GM21423 (cell line): ENCODE measurements around the gene ZSWIM9.
A peak's percentile ranks its signal among the peaks of the same experiment; 100 is the strongest.

Experiments
- ATAC-seq: cut with Tn5 transposase; IDR thresholded peaks from one replicate; pipeline ENCODE4 v1.9.1; 2021; ENCODE audit warnings: mild to moderate bottlenecking, moderate library complexity; ENCODE audit not compliant: unreplicated experiment

The ZSWIM9 gene

GRCh38 chr19:48169939-48170803 lies at the start of gene ZSWIM9, which contains the start of gene LIG1:
TSS of gene ZSWIM9 (plus strand) at chr19:48170680. CDS start at chr19:48171803, 1,123 bp downstream.
TSS of gene LIG1 (minus strand) at chr19:48170344. CDS start at chr19:48165566, 4,778 bp downstream.
- ATAC-seq, result peak; percentile 81

- ATAC-seq, result no peak
Observed at GRCh38 chr19:48121066-48121465, 49.4 kb upstream of the ZSWIM9 start.

- ATAC-seq, result no peak
Observed at GRCh38 chr19:48121909-48122371, 48.5 kb upstream of the ZSWIM9 start.

DNA sequence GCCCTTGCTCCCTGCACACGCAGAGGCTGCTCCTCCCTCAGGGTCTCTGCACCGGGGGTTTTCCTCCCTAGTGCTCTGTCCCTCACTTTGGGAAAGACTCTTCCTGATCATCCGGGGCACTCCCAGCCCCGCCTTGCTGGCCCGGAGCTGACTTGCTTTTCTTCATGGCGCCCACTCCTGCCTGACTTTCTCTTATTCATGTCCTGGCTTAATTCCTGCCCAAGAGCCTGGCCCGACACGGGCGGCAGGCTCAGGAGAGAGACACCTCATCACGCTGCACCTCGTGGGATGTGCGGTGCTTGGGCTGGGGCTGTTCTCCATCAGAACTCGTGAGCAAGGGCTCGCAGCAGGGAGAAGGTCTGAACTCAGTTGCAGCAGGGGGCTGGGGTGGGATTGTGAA lies 48.1 kb upstream of the ZSWIM9 start:
- no peak for ATAC-seq

DNA sequence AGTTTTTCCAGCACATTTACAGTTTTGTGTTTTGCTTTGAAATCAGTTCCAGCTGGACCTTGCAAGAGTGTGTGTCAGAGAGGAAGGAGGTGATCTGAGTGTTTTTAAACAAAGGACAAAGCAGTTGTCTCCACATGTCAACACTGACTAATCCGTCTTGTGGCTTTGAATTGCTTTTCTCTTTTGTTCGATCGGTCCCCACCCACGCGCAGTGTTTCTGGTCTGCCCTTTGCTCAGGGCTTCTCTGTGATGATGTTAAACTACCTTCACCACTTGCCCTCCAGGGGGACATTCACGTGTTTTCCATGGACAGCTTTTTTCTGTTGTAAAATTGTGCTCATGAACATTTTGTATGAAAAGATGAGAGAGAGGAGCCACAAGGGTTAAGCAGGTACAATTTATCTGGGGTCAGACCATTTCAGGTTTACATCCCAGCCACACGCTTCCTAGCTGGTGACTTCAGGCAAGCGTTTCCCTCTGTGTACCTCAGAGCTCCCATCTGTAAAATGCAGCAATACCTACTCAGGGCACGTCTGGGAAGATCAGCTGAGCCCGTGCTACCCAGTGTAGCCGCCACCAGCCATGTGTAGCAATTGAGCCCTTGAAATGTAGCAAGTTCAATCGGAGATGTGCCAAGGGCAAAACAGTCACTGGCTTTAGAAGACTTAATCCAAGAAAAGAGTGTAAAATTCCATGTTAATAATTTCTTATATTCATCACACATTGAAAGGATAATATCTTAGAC lies 46.4 kb upstream of the ZSWIM9 start:
- ATAC-seq, result no peak

- ATAC-seq, result no peak
Observed at GRCh38 chr19:48127561-48127960, 42.9 kb upstream of the ZSWIM9 start.

DNA sequence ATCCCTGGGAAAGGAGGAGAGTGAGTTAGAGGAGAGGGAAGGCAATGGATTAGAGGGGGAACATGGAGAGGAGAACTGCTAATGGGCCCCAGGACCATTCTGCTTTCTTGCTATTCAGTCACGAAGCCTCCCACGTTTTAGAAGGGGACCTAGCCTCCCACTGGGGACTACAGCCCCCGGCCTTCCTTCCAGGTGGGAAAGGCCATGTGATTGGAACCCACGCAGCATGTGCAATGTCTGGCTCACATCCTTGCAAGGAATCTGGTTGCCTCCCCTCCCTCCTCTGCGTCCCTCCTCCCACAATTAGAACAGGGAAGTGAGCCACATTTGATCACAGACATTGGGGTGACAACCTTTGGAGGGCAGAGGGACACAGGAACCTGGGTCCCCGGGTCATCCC lies 37.4 kb upstream of the ZSWIM9 start:
- ATAC-seq, result no peak

GRCh38 chr19:48135411-48135810 lies 35.1 kb upstream of the ZSWIM9 start:
- no peak for ATAC-seq

GRCh38 chr19:48136547-48136946 lies 33.9 kb upstream of the ZSWIM9 start:
- ATAC-seq, result no peak

- no peak for ATAC-seq
Observed at GRCh38 chr19:48137411-48137810, 33.1 kb upstream of the ZSWIM9 start.

DNA sequence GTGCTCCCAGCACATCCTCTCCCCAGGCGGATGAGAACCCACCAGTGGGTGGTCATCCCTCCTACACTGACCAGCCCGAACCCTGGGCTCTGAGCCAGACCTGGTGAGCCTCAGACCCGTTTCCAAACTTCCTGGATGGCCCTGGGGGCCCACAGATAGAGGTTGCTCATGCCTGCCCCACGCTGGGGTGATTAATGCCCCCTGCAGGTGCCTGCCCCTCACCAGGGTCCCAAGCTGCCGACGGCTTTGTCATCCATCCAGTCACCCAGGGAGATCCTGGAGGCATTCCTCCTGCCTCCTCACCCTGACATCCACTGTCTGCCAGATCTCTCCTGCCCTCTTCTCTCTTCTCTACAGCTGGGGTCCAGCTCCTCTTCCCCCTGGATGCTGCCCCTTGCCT lies 31.4 kb upstream of the ZSWIM9 start:
- no peak for ATAC-seq

- no peak for ATAC-seq
Observed at GRCh38 chr19:48147597-48148175, 22.8 kb upstream of the ZSWIM9 start.

DNA sequence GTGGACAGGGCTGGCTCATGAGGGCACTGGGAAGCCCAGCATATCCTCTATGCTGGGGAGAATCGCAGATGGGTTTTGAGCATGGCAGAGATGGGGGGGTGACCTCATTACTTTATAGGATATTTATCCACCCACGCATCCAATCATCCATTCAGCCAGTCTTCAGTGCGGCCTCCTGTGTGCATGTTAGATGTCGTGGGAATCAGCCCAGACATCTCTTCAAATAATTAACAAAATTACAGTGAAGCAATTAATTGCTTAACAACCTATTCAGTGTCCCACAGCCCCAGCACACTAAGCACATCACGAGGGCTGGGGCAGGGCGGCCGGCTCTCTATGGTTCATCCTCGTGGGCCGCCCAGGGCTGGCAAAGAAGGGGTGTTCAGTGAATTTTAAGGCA lies 21.9 kb upstream of the ZSWIM9 start:
- no peak for ATAC-seq

GRCh38 chr19:48149430-48149829 lies 21.1 kb upstream of the ZSWIM9 start:
- ATAC-seq, result no peak

DNA sequence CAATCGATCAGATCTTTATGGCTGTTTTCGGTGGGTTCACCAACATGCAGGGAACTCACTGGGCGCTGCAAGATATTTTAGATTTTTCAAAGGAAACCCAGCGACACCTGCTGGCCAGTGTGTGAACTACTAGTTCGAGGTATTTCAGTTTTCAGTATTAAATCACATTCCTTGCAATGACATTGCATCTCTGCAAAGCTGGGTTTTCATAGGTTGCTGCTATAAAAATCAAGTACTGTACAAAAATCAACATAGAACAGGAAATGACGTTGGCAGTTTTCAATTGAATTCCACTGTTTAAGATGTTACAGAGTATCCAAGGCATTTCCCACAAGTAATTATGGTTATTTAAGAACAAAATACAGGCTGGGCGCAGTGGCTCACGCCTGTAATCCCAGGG lies 17.9 kb upstream of the ZSWIM9 start:
- ATAC-seq, result no peak

- ATAC-seq, result no peak
Observed at GRCh38 chr19:48154003-48154402, 16.5 kb upstream of the ZSWIM9 start.

- ATAC-seq, result no peak
Observed at GRCh38 chr19:48158210-48158790, 12.2 kb upstream of the ZSWIM9 start.

DNA sequence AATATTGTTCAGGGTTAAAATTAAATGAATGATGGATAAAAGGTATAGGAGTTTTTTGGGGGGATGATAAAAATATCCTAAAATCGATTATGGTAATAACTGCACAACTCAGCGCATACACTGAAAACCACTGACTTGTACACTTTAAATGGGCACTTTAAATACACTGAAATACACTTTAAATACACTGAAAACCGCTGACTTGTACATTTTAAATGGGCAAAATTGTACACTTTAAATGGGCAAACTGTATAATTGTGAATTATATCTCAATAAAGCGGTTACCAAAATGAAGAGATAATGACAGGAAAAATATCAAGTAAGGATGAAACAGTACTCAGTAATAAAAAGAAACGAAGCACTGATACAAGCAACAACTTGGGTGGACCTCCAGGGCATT lies 1.8 kb upstream of the ZSWIM9 start:
- ATAC-seq, result no peak

- ATAC-seq, result peak; percentile 20
Observed at GRCh38 chr19:48169578-48169938, 922 bp upstream of the ZSWIM9 start.

- peak; percentile 6 for ATAC-seq
Observed at GRCh38 chr19:48170817-48171347, 402 bp downstream of the ZSWIM9 start.

DNA sequence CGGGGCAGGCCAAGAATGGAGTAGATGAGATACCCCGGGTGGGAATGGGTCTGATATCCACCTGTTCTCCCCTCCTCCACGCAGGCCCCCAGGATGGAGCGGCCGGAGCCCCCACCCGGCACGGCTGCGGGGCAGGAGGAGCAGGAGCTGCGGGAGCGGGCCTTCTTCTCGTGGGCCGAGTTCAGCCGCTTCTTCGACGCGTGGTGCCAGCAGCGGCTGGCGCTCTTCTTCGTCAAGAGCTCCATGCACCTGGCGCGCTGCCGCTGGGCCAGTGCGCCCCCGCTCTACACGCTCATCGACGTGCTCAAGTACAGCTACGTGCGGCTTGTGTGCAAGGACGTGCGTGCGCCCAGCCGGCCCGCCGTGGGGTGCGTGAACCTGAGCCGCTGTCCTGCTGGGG lies 1.2 kb downstream of the ZSWIM9 start:
- no peak for ATAC-seq
